Measurements from ENCODE around the gene ENPP6. TPM values are rescaled to one million over a fixed set of nuclear protein-coding genes. Genes with fewer than 3 reads are reported as not detected.
"Not testable (repeated sequence)": the region's sequence is repeated elsewhere in the genome, so short reads cannot be mapped to it uniquely, and the experiment has no call there.

Gene ENPP6
- total RNA-seq, 1 donor from 2014 or later, result 0.76 TPM

- no peak for DNase-seq (ENCODE audit: extremely low read depth, low read depth, low spot score)
Measured at GRCh38 chr4:184150102-184150839, 67.4 kb downstream of the ENPP6 start.

DNA sequence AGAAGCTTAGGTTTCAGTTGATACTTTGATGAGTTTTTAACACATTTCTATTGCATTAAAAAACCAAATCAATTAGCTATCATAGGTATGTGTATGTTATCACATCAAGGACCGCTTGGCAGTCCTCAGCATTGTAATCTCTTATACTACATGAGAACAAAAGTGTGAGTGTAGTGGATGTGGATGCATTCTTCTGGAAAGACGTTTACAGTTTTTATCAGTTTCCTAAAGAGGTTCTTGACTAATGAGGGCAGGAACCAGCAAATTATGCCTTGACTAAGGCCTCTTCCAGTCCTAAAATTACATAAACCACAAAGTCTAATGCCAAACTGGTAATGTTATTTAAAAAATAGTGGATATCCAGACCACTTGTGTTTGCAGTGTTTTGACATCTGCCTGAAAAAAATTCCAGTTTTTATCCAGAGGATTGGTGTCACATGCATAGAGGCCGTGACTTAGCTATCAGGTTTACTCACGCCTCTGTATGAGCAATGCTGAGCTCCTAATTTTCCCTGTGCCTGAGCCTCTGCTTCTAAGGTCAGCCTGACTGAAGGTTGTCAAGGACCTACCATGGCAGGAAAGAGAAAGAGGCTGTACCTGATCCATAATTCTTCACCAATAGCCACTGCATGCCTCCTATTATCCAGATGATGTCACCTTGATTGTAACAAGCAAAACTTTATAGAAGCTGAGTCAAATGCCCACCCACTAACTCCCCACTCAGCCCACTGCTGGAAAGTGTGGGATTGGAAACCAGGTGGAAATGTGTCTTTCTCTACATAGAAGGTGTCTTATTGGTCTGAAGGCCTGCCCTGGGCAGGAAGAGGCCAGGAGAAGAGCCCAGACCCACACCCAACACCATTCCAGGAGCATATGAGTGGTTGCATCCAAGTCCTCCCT, 68.7 kb downstream of the ENPP6 start:
- DNase-seq (ENCODE audit: extremely low read depth, low read depth, low spot score), result no peak

DNA sequence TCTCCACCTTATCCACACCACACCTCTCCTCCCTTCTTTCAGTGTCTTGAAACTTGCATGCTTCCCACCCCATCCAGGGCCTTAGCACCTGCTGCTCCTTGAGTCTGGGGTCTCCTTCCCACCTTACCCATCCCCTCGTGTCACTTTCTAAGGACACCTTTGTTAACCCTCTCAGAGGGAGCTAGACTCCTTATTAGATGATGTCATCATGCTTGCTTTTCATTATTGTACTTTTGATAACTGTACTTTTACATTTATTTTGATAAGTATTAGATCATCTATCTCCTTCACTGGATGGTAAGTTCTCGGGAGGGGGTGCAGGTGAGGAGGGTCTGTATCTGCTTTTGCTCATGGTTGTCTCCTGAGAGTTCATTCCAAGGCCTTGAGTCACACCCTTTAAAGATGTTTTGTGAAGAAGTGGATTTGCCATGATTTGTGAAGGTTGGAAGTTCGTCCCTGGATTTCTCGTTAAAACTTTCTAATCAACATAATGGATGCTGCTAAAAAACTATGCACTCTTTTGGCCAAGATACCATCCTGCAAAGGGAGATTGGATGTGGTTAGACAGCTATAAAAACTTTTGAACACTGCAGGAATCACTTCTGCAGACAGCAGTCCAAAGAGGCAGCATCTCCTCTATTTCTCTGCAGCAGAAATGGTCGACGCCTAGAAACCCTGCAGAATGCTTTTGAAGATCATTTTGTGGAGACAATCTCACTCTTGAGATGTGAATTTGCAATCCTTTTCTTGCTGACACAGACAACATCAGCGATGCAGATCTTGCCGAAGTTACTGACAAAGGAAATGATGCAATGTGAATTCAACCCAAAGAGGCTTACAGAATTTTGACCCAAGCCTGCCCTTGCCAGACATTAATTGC, 69.6 kb downstream of the ENPP6 start:
- DNase-seq (ENCODE audit: extremely low read depth, low read depth, low spot score), result no peak

- DNase-seq (ENCODE audit: extremely low read depth, low read depth, low spot score), result no peak
Measured at GRCh38 chr4:184146951-184147350, 70.7 kb downstream of the ENPP6 start.

DNA sequence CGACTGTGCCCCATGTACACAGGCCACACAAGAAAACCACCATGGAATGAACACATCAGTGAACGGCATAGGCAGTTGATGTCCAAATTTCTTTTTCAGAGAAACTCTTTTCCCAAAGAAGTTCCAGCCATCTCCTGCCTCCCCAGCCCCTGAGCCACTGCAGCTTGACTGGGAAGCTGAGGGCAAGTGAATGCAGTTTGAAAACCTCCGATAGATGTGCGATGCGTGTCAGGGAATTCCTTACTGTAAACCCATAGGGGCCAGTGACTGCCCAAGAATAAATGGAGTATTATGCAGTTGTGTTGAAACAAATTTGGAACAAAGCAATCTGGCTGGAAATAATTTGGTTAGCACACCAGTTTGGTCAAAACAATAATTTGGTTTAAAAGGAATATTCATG, 72.1 kb downstream of the ENPP6 start:
- no peak for DNase-seq (ENCODE audit: extremely low read depth, low read depth, low spot score)

GRCh38 chr4:184143770-184144564, 73.7 kb downstream of the ENPP6 start:
- no peak for DNase-seq (ENCODE audit: extremely low read depth, low read depth, low spot score)

- DNase-seq (ENCODE audit: extremely low read depth, low read depth, low spot score), result no peak
Measured at GRCh38 chr4:184142121-184143000, 75.3 kb downstream of the ENPP6 start.

DNA sequence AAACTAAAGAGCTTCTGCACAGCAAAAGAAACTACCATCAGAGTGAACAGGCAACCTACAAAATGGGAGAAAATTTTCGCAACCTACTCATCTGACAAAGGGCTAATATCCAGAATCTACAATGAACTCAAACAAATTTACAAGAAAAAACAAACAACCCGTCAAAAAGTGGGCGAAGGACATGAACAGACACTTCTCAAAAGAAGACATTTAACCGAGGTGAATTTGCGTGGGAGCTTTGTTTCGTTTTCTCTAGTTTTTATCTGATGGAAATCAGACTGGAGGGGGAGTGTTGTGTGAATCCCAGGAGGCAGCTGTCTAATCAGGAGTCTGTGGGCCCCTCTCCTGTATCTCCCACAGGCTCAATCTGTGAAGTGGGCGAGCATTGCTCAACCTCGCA, 76.8 kb downstream of the ENPP6 start:
- DNase-seq (ENCODE audit: extremely low read depth, low read depth, low spot score), result not testable (repeated sequence)

GRCh38 chr4:184136525-184136924, 81.1 kb downstream of the ENPP6 start:
- no peak for DNase-seq (ENCODE audit: extremely low read depth, low read depth, low spot score)

DNA sequence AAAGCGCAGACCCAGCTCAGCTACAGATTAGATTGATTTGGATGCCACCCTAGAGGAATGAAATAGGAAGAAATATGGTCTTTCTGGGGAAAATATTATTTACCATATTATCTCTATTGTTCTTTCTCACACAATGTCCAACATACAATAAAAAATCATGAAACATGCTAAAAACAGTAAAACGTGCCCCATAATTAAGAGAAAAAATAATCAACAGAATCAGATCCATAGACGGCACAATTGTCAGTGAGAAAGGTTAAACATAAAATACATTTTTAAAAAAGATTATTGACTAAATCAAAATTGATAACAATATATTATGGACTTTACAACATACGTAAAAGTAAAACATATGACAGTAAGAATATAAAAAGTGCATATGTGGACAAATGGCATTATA, 90.9 kb downstream of the ENPP6 start:
- DNase-seq (ENCODE audit: extremely low read depth, low read depth, low spot score), result no peak

DNA sequence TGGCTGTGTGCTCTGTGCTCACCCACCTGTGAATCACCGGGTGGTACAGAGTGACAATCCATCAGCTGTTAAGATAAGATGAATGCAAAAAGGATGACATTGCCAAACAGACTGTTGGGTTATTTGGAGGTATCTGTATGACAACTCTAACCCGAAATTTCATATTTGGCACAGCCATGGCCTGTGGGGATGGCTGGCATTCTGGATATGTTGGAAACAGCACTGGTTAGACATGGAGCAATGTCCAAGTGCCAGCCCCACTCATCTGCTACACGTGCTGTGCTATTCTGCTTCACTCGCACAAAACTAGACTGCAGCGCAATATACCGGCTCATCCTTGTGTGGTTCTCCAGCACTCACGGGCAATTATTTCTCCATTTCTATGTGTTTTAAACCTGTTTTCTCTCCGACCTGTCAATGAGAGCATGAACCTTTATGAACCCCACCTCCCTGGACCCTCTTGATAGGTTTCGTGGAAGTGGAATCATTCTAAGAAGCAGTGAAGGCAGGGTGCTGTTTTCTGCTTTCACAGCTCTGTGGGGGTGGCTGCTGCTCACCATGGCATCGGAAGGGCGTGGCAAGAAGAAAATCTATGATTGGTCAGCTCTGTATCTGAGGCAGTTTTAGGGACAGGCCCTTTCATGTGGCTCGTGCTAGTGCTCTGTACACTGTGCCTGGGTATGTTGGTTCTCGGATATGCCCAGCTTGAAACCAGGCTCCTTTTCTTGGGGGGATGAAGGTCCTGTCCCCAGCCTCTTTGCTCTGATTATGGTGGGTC, 94.9 kb downstream of the ENPP6 start:
- DNase-seq (ENCODE audit: extremely low read depth, low read depth, low spot score), result no peak

- DNase-seq (ENCODE audit: extremely low read depth, low read depth, low spot score), result no peak
Measured at GRCh38 chr4:184120549-184121127, 97.0 kb downstream of the ENPP6 start.

GRCh38 chr4:184117662-184118199, 99.9 kb downstream of the ENPP6 start:
- no peak for DNase-seq (ENCODE audit: extremely low read depth, low read depth, low spot score)

- DNase-seq (ENCODE audit: extremely low read depth, low read depth, low spot score), result no peak
Measured at GRCh38 chr4:184115399-184115798, 102.3 kb downstream of the ENPP6 start.

GRCh38 chr4:184114431-184114830, 103.2 kb downstream of the ENPP6 start:
- no peak for DNase-seq (ENCODE audit: extremely low read depth, low read depth, low spot score)

DNA sequence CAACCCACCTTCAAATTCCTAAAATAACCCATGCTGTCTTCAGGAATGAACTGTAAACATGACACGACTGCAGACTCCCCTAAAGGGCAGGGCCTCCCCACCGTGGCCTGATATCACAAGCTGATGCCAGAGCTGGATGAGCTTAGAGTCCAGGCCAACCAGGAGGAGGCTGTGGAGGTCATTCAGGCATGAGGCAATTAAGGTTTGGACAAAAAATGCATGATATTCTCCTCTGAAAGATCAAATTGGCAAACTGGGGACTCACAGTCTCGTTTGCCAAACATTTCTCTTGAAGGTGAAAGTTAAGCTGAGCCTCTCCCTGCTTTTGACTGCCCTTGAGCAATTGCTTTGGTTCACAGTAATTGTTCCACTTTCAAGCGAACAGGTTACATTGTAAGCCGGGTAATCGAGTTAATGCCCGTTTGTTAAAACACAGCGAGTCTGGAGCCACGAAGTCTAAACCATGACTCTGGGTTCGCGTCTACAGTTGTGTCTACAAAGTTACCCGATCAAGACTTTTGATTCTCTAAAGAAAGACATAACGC, 105.6 kb downstream of the ENPP6 start:
- DNase-seq (ENCODE audit: extremely low read depth, low read depth, low spot score), result no peak

DNA sequence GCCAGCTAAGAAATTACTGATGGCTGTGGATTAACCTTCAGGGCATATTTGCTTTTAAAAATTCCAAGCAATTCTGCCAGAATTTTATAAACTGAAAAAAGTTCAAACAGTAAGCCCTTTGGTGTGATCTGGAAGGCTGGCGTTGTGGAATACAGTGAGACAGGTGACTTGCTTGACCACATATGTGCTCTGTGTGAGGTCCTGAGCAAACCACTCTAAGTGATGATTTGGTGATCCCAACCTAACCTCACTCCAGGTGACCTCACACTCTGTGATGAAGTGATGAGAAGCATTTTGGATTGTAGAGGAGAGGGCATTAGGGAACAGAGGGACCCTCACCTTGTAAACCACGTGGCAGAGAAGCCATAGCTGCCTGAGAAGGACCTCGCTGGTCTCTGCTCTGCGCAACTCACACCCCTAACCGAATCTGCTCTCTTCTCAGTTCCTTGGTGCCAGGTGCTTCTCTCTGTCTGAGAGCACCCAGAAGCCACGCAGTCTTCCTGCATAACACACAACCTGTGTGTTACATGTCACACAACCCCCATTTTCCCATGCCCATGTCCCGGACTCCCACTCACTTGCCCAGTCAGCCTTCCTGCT, 106.3 kb downstream of the ENPP6 start:
- DNase-seq (ENCODE audit: extremely low read depth, low read depth, low spot score), result no peak
